NCI-H526 (cell line): ENCODE data around the gene PRRC2C.
A peak's percentile ranks its signal among the peaks of the same experiment; 100 is the strongest.
"Not testable (repeated sequence)": the region's sequence is repeated elsewhere in the genome, so short reads cannot be mapped to it uniquely, and the experiment has no call there.

Experiments used
- DNase-seq, 2 experiments: peaks; one replicate each; lab custom pipeline; 2025; lab: John Stamatoyannopoulos, UW

PRRC2C gene

DNA sequence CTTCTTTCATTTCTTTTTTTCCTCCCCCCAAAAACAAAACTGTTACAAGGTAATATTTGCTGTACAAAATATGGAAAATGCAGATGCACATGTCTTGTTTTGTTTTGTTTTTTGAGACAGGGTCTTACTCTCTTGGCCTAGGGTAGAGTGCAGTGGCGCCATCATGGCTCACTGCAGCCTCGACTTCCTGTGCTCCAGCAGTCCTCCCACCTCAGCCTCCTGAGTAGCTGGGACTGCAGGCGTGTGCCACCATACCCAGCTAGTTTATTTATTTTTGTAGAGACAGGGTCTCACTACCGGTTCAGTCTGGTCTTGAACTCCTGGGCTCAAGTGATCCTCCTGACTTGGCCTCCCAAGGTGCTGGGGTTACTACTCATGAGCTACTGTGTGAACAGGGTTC, 15.5 kb downstream of the PRRC2C start:
- DNase-seq = no peak

- DNase-seq = no peak
Observed at GRCh38 chr1:171501305-171502024, 16.1 kb downstream of the PRRC2C start.

DNA sequence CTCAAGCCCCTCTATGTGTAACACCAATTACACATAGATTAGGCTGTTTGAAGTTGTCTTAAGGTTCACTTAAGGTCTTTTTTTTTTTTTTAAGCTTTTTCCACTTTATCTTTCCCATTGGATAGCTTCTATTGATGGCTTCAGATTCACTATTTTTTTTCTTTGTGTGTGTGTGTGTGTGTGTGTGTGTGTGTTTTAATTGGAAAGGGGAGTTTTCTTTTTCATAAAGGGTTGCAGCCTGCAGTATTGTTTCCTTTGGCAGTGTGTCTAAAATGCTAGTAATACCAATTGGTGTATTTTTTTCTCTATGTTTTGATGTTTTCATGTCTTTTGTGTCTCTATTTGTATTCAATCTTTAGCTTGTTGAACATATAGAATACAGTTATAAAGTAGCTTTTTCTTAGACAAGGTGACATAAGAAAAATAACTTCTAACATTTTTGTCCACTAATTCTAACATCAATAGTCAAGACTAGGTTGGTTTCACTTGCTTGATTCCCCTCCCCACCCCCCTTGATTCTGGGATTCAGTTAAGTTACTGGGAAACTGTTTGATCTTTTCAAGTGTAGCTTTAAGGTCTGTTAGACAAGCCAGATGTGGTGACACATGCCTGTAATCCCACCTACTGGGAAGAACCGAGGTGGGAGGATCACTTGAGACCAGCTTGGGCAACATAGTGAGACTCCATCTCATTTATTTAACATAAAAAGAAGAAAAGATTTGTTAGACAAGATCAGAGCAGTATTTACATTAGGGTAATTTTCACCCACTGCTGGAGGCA, 21.4 kb downstream of the PRRC2C start:
- no peak for DNase-seq

DNA sequence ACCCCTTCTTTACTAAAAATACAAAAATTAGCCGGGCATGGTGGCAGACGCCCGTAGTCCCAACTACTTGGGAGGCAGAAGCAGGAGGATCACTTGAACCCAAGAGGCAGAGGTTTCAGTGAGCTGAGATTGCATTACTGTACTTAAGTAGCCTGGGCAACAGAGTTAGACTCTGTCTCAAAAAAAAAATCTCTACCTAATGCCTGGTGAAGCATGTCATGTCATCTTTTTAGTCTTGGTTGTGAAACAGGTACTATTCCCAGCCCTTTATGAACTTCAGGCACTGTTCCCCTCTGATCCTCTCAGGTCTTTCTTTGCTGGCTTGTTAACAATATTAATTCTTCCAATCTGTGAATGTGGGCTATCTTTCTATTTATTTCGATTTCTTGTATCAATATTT, 22.1 kb downstream of the PRRC2C start:
- no peak for DNase-seq

GRCh38 chr1:171509191-171509590, 23.9 kb downstream of the PRRC2C start:
- DNase-seq = no peak

GRCh38 chr1:171513743-171514142, 28.4 kb downstream of the PRRC2C start:
- DNase-seq = no peak

DNA sequence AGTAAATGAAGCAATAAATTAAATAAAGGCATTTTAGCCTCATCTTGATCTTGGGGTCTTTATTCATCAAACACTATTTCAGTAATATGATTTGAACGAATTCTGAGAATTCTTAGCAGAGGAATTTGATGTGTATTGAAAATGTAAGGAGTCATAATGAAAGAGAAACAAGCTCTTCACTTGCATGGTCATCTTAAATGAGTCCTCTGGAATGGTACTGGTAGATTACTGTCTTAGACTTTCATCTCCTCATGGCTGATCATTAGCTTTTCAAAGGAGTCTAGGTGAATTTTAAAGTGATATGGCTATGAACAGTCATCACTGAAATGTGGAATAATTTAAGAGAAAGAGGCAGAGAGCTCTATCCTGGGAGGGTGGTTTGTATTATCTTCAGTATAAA, 30.0 kb downstream of the PRRC2C start:
- DNase-seq = no peak

- DNase-seq = peak in 1 of 2 experiments; percentile 17
Observed at GRCh38 chr1:171515741-171516140, 30.4 kb downstream of the PRRC2C start.

DNA sequence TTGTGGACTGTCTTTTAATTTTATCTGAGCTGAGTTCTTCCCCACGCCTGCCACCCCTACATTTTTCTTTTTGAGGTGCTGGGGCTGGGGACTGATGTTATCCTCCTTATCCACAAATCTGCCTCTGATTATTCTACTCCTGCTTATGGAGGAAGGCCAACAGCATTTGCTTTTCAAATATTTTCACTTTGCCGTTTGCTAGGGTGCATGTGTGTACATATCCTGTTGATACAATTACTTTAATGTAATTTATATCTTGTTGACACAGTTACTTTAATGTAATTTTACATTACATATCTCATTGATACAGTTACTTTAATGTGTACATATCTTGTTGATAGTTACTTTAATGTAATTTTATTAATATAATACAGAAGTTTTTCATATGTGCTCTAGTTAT, 36.2 kb downstream of the PRRC2C start:
- DNase-seq = no peak

DNA sequence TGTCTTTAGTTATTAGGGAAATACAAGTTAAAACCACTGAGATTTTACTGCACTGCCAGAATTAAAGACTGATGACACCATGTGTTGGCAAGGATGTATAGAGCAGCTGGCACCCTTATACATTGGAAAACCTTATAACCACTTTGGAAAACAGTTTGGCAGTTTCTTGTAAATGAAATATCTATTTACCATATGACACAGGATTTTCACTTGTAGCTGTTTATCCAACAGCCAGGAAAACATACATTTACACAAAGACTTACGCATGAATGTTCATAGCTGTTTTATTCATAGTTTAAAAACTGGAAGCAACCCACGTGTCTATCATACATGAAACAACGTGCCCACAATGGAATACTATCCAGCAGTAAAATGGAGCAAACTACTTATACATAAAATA, 45.3 kb downstream of the PRRC2C start:
- DNase-seq = no peak

GRCh38 chr1:171532520-171532919, 47.2 kb downstream of the PRRC2C start:
- DNase-seq = no peak

DNA sequence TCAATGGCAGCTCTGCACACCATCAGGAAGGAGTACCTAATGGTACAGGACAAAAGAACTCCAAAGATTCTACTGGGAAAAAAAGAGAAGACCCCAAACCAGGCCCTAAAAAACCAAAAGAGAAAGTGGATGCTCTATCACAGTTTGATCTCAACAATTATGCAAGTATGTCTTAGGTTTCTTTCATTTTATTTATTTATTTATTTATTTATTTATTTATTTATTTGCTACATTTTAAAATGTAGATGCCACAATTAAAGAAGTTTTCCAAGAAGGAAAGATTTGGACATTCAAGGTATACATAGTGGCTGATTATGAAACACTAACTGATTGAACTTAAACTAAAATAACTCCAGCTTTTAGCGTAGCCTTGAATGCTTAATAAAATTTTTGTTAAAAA, 60.2 kb downstream of the PRRC2C start:
- DNase-seq = no peak

DNA sequence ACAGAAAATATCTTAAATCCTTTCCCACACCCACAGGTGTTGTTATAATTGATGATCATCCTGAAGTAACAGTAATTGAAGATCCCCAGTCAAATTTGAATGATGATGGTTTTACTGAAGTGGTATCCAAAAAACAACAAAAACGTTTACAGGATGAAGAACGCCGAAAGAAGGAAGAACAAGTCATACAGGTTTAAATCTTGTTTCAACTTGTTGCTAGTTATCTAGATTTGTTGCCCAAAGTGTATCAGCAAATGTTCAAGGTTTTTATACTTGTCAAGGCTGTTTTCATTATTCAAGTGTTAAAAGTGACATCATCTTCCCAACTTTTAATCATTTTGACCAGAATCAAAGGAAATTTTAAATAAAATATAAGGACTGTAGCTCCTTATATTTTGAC, 64.7 kb downstream of the PRRC2C start:
- no peak for DNase-seq

DNA sequence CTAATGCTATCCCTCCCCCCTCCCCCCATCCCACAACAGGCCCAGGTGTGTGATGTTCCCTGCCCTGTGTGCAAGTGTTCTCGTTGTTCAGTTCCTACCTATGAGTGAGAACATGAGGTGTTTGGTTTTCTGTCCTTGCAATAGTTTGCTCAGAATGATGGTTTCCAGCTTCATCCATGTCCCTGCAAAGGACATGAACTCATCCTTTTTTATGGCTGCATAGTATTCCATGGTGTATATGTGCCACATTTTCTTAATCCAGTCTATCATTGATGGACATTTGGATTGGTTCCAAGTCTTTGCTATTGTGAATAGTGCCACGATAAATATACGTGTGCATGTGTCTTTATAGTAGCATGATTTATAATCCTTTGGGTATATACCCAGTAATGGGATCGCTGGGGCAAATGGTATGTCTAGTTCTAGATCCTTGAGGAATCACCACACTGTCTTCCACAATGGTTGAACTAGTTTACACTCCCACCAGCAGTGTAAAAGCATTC, 65.3 kb downstream of the PRRC2C start:
- DNase-seq = not testable (repeated sequence)

GRCh38 chr1:171553960-171554359, 68.6 kb downstream of the PRRC2C start:
- peak in 1 of 2 experiments; percentile 82 for DNase-seq

GRCh38 chr1:171563675-171564074, 78.3 kb downstream of the PRRC2C start:
- no peak for DNase-seq

GRCh38 chr1:171566467-171566866, 81.1 kb downstream of the PRRC2C start:
- peak in 1 of 2 experiments; percentile 34 for DNase-seq

DNA sequence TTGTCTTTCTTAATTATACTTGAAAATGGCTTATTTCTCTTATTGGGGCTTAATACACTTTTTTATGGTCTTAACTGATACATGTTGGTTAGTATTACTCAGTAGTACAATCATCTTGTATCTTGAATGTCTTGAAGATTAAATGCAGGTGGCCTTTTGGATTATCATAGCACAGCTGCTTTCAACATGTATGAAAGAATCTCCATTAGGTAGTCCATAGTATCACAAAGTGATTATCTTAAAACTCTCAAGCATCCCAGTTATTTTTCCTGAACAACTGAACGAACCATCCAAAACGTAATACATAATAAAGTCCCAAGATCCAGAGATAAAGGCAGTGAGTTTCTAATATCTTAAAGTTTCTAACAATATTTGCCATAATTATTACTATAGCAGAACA, 85.0 kb downstream of the PRRC2C start:
- DNase-seq = no peak

DNA sequence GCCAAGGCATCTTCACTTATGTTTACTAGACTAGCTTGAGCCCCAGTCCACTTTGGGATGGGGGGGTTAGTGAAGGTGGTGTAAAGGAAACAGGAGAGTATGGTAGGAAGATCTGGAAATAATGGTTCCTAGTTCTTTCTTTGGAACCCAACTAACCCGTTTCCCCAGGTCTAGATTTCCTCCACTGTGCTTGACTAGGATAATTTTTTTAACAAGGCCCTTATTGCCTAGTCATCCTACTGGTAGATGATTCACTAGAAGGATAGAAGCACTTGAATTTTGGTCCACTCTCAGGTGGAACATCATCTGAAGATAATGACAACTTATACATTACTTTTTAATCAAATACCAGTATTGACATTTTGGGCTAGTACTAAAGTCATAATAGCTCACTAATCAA, 90.8 kb downstream of the PRRC2C start:
- no peak for DNase-seq

DNA sequence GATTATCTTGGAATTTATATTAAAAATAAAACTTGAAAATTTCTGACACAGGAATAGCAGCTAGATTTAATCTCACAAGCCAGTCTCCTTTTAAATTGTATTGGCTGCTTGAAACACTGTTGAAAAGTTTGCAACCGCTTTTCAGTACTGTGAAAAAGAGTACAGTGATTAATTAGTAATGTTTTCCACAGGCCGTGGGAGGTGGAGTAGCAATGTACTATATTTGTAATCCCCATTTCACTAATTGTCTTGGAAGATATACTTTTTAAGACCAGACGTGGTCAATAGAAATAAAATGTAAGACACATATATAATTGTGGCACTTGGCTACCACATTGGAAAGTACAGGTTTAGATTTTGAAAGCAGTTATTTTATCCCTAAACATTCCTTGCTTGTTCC, 95.9 kb downstream of the PRRC2C start:
- no peak for DNase-seq

DNA sequence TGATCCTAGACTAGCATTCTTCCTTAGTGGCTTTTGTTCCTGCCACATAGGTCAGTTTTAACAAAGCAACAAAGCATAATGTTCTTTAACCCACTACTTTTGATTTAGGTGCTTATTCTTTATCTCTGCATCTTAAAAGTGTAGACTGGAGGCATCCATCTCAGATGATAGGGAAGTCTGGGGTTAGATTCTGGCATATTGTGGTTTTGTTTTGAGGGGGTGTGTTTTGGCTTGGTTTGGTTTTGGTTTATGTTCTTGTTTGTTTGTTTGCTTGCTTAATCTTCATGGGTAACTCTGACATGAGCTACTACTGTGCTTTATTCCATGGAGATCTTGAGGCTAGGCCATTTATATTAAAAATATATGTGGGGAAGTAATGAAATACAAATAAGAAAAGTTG, 96.4 kb downstream of the PRRC2C start:
- DNase-seq = no peak

DNA sequence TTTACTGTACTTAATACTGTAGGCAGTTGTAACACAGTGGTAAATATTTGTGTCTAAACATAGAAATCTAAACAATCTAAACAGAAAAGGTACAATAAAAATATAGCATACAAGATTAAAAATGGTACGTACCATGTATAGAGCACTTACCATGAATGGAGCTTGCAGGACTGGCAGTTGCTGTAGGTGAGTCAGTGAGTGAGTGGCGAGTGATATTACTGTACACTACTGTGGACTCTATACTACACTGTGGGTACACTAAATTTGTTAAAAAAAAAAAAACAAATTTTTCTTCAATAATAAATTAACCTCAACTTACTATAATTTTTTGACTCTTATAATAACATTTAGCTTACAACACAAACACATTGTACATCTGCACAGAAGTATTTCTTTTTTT, 97.3 kb downstream of the PRRC2C start:
- no peak for DNase-seq

- DNase-seq = peak in 1 of 2 experiments; percentile 47
Observed at GRCh38 chr1:171583591-171584201, 98.4 kb downstream of the PRRC2C start.
